Naive thymus-derived CD8-positive, alpha-beta T cell (primary cell): ENCODE results near the gene NDUFB6. TPM values are rescaled to one million over a fixed set of nuclear protein-coding genes. Genes with fewer than 3 reads are reported as not detected.
A peak's percentile ranks its signal among the peaks of the same experiment; 100 is the strongest.
"Not testable (repeated sequence)": the region's sequence is repeated elsewhere in the genome, so short reads cannot be mapped to it uniquely, and the experiment has no call there.

Source experiments
- ATAC-seq, 2 donors: fragments of 150-1000 bp; cut with Tn5 transposase in 1 of 2; sonication (Bioruptor Pico), chemical (Tn5 transposase) in 1 of 2; 1 replicate in 1 of 2; 2 replicates in 1 of 2; pipeline ENCODE4 v1.10.0; 2021; ENCODE audit warnings: mild to moderate bottlenecking in 2 of 2, moderate library complexity in 2 of 2
- POLR2A ChIA-PET: fragments of 350-600 bp; sonication (Branson Sonifier 250); formaldehyde crosslinking; loops from one replicate; lab custom pipeline; 2021; ENCODE audit warnings: antibody characterized with exemption; lab: Charles Lee
- DNase-seq, 10 donors: peaks; one replicate each; pipeline versions ENCODE4 v3.0.0 to v3.0.0-alpha.2; 2020 to 2022
- H3K27ac Mint-ChIP-seq, 10 donors: one replicate each; pipeline ENCODE4 v1.8.0; 2020 to 2022; ENCODE audit warnings: mild to moderate bottlenecking in 10 of 10, mixed read lengths in 10 of 10, moderate library complexity in 4 of 10, inconsistent platforms in 1 of 10
- H3K27me3 Mint-ChIP-seq, 5 donors: one replicate each; pipeline ENCODE4 v1.8.0; 2021 to 2022; ENCODE audit warnings: mixed read lengths in 5 of 5
- H3K36me3 Mint-ChIP-seq, 3 donors: one replicate each; pipeline ENCODE4 v1.8.0; 2020 to 2022; ENCODE audit warnings: mixed read lengths in 3 of 3, mild to moderate bottlenecking in 2 of 3, inconsistent platforms in 1 of 3
- H3K4me1 Mint-ChIP-seq, 4 donors: one replicate each; pipeline ENCODE4 v1.8.0; 2021 to 2022; ENCODE audit warnings: mixed read lengths in 4 of 4
- H3K4me3 Mint-ChIP-seq, 10 donors: one replicate each; pipeline ENCODE4 v1.8.0; 2020 to 2022; ENCODE audit warnings: mild to moderate bottlenecking in 10 of 10, mixed read lengths in 10 of 10, moderate library complexity in 6 of 10, inconsistent platforms in 1 of 10
- H3K9me3 Mint-ChIP-seq, 9 donors: one replicate each; pipeline ENCODE4 v1.8.0; 2020 to 2022; ENCODE audit warnings: mixed read lengths in 9 of 9, mild to moderate bottlenecking in 3 of 9, inconsistent platforms in 1 of 9, moderate library complexity in 1 of 9
- polyA plus RNA-seq, 3 donors: library from polyadenylated mRNA; unstranded; fragments of 300-500 nt; fragmentation: Illumina TruSeq; gene quantifications; one replicate each; pipeline ENCODE4 v1.2.3, GENCODE V29; 2021
- total RNA-seq, 8 experiments: library from RNA in 2 of 8; stranded (reverse) in 2 of 8; gene quantifications; one replicate each; pipeline ENCODE4 v1.2.3 and lab custom pipeline; 2021 to 2026

The NDUFB6 gene
- total and polyA plus RNA-seq, 5 experiments from 2014 or later = 22.5 to 92.7 (median 70.0) TPM

DNA sequence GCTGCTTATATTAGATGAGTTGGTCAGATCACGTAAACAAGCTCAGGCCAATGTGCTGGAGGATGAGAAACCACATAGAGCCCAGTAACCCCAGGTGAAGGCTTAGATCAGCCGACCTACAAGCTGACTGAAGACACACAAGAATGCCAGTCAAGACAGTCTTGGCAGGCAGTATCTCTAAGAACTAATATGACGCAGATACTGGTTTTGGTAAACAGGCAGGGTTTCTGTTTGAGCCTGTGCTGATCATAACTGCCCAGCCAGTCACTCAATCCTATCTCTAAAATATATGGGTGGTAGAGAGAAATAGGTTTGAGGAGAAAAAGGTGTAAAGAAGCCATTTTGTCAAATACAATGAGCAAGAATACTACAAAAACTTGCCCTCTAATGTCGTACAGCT is 39.1 kb downstream of the NDUFB6 start:
- peaks cover 0 to 4% (median 0%) of the 10 kb centered on the region in 9 donors for H3K9me3 Mint-ChIP-seq
- H3K36me3 Mint-ChIP-seq = peaks cover 0 to 10% (median 5%) of the 10 kb centered on the region in 3 donors
- peak overlapping the region in 1 of 10 donors; percentile 39 for H3K27ac Mint-ChIP-seq
- POLR2A ChIA-PET = interaction anchor here (1.4 kb wide), 1 partner anchor 17 kb away, joined by 3 read pairs; no protein-coding TSS in a partner anchor
- DNase-seq (no peak), ATAC-seq (no peak)
- peaks cover 0 to 3% (median 0%) of the 10 kb centered on the region in 4 donors for H3K4me1 Mint-ChIP-seq
- no peaks in the 10 kb centered on the region for H3K27me3 Mint-ChIP-seq
- no peak overlapping the region for H3K4me3 Mint-ChIP-seq

- POLR2A ChIA-PET = interaction anchor here (1.4 kb wide), 1 partner anchor 17 kb away, joined by 3 read pairs; no protein-coding TSS in a partner anchor
Measured at GRCh38 chr9:32533336-32533735, 39.6 kb downstream of the NDUFB6 start.

DNA sequence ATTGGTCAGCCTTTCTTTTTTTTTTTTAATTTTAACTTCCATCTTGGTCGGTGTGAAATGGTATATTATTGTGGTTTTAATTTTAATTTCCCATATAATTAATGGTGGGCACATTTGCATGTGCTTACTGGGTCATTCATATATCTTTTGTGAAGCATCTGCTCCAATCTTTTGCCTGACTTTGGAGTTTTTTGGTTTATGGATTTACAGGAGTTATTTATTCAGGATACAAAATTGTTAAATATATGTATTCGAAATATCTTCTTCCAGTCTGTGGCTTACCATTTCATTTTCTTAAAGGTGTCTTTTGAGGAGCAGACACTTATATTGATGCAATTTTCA is 46.3 kb downstream of the NDUFB6 start:
- peaks cover 0 to 8% (median 0%) of the 10 kb centered on the region in 9 donors for H3K9me3 Mint-ChIP-seq
- no peaks in the 10 kb centered on the region for H3K27me3 Mint-ChIP-seq
- peak overlapping the region; percentile 94 to 99 (median 97) for H3K27ac Mint-ChIP-seq
- H3K4me1 Mint-ChIP-seq = peaks cover 15 to 51% (median 44%) of the 10 kb centered on the region in 4 donors
- H3K36me3 Mint-ChIP-seq = peaks cover 9 to 25% (median 24%) of the 10 kb centered on the region in 3 donors
- POLR2A ChIA-PET = interaction anchor here (0.6 to 3.8 kb wide), 8 partner anchors 12 to 148 kb away, joined by 3 to 57 read pairs (median 4); partner anchors contain the start of genes ACO1, NDUFB6, SMIM27 and TOPORS
- peak overlapping the region; percentile 83 to 99 (median 96) for H3K4me3 Mint-ChIP-seq
- ATAC-seq (no peak), DNase-seq (no peak)

More at GRCh38 chr9:32533336-32533735, 39.6 kb downstream of the NDUFB6 start:
- no peak for DNase-seq
- ATAC-seq = no peak
- Mint-ChIP-seq H3K27ac (peak overlapping the region in 1 of 10 donors; percentile 39), H3K27me3 (no peaks in the 10 kb centered on the region), H3K4me1 (peaks cover 0 to 3% (median 0%) of the 10 kb centered on the region in 4 donors), H3K36me3 (peaks cover 0 to 10% (median 5%) of the 10 kb centered on the region in 3 donors), H3K9me3 (peaks cover 0 to 4% (median 0%) of the 10 kb centered on the region in 9 donors), H3K4me3 (no peak overlapping the region)

DNA sequence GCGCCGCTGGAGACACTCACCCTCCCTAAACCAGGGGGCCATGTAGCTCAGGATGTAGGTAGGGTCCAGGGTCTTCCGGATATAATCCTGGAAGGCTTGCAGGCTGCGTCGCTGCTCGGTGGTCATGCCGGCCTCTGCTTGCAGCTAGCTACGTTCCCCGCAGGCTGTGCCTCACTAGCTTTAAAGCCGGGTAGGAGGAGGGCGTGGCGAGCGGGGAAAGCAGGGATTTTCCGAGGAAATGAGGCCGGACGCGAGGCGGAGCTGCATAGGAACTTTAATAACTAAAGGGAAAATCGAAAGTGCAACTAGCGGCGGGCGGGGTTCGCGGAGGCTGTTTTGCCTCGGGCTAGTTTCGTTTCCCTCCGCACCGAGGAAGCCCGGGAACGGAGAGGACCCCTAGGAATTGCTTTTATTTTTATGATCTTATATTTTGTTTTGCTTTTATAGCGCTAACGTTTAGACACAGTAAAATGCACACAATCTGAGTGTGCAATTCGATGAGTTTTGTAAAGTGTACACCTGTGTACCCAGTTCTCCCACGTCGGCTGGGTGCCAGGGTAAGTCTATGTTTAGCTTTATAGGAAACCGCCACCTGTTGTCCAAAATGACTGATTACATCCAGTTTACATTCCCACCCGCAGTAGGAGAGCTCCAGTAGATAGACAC is 46.8 kb downstream of the NDUFB6 start, which contains the start of gene RIGI:
RIGI (minus strand) TSS at position 156 of the 666 bp plus-strand sequence; CDS start at position 126, 30 bp downstream.
- Mint-ChIP-seq H3K4me3 (peak within 1 kb of the TSS; percentile 83 to 99 (median 96)), H3K9me3 (peaks cover 0 to 8% (median 0%) of the 10 kb centered on the region in 9 donors), H3K27ac (peak within 1 kb of the TSS; percentile 94 to 99 (median 97)), H3K27me3 (no peaks in the 10 kb centered on the region), H3K36me3 (peaks cover 9 to 28% (median 23%) of the 10 kb centered on the region in 3 donors), H3K4me1 (peaks cover 15 to 56% (median 46%) of the 10 kb centered on the region in 4 donors)
- POLR2A ChIA-PET = interaction anchor here (0.6 to 3.8 kb wide), 9 partner anchors 13 to 148 kb away, joined by 3 to 57 read pairs (median 4); partner anchors contain the start of genes ACO1, NDUFB6, SMIM27 and TOPORS
- DNase-seq = peak; percentile 60 to 85 (median 78)
- peak; percentile 80 to 83 for ATAC-seq

GRCh38 chr9:32525709-32526030 is 47.3 kb downstream of the NDUFB6 start:
- Mint-ChIP-seq H3K9me3 (peaks cover 0 to 8% (median 0%) of the 10 kb centered on the region in 9 donors), H3K27ac (peak overlapping the region; percentile 94 to 99 (median 97)), H3K4me1 (peaks cover 15 to 57% (median 47%) of the 10 kb centered on the region in 4 donors), H3K36me3 (peaks cover 9 to 24% (median 23%) of the 10 kb centered on the region in 3 donors), H3K4me3 (peak overlapping the region; percentile 83 to 99 (median 96)), H3K27me3 (no peaks in the 10 kb centered on the region)
- ATAC-seq = no peak
- DNase-seq = no peak
- POLR2A ChIA-PET = interaction anchor here (1.0 to 3.8 kb wide), 8 partner anchors 13 to 146 kb away, joined by 3 to 57 read pairs (median 4); partner anchors contain the start of genes ACO1, NDUFB6, SMIM27 and TOPORS

GRCh38 chr9:32524892-32525708 is 47.9 kb downstream of the NDUFB6 start:
- Mint-ChIP-seq H3K27ac (peak overlapping the region; percentile 94 to 99 (median 97)), H3K4me3 (peak overlapping the region; percentile 83 to 99 (median 96)), H3K27me3 (no peaks in the 10 kb centered on the region), H3K9me3 (peaks cover 0 to 8% (median 0%) of the 10 kb centered on the region in 9 donors), H3K36me3 (peaks cover 9 to 26% (median 23%) of the 10 kb centered on the region in 3 donors), H3K4me1 (peaks cover 15 to 62% (median 49%) of the 10 kb centered on the region in 4 donors)
- DNase-seq = peak in 5 of 10 donors; percentile 2 to 35 (median 20)
- ATAC-seq = peak; percentile 19 to 21
- POLR2A ChIA-PET = interaction anchor here (0.7 to 3.8 kb wide), 7 partner anchors 17 to 146 kb away, joined by 3 to 57 read pairs (median 5); partner anchors contain the start of genes ACO1, NDUFB6, SMIM27 and TOPORS

DNA sequence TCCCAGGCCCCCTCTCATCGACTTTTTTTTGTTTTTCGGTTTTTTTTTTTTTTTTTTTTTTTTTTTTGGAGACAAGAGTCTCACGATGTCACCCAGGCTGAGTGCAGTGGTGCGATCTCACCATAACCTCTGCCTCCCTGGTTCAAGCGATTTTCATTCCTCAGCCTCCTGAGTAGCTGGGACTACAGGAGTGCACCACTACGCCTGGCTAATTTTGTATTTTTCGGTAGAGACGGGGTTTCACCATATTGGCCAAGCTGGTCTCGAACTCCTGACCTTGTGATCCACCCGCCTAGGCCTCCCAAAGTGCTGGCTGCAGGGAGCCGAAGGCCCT is 48.4 kb downstream of the NDUFB6 start:
- ATAC-seq, H3K27me3 Mint-ChIP-seq, DNase-seq, H3K9me3 Mint-ChIP-seq: not testable (repeated sequence)
- H3K4me3 Mint-ChIP-seq = peak overlapping the region; percentile 83 to 99 (median 96)
- peaks cover 9 to 30% (median 23%) of the 10 kb centered on the region in 3 donors for H3K36me3 Mint-ChIP-seq
- peak overlapping the region; percentile 94 to 99 (median 97) for H3K27ac Mint-ChIP-seq
- peaks cover 15 to 65% (median 49%) of the 10 kb centered on the region in 4 donors for H3K4me1 Mint-ChIP-seq
- POLR2A ChIA-PET = interaction anchor here (0.7 to 3.8 kb wide), 2 partner anchors 20 to 27 kb away, joined by 5 to 57 read pairs; partner anchors contain the start of genes SMIM27 and TOPORS

GRCh38 chr9:32523910-32524309 is 49.0 kb downstream of the NDUFB6 start:
- Mint-ChIP-seq H3K4me1 (peaks cover 15 to 65% (median 49%) of the 10 kb centered on the region in 4 donors), H3K27ac (peak overlapping the region; percentile 28 to 99 (median 82)), H3K36me3 (peaks cover 9 to 33% (median 23%) of the 10 kb centered on the region in 3 donors), H3K4me3 (peak overlapping the region; percentile 11 to 99 (median 94)), H3K27me3 (no peaks in the 10 kb centered on the region), H3K9me3 (peaks cover 0 to 8% (median 0%) of the 10 kb centered on the region in 9 donors)
- no peak for ATAC-seq
- POLR2A ChIA-PET = interaction anchor here (3.8 kb wide), 1 partner anchor 27 kb away, joined by 57 read pairs; the partner anchor contains the start of genes SMIM27 and TOPORS
- DNase-seq = no peak

GRCh38 chr9:32518276-32518675 is 54.7 kb downstream of the NDUFB6 start:
- Mint-ChIP-seq H3K27ac (peak overlapping the region in 1 of 10 donors; percentile 48), H3K9me3 (peaks cover 0 to 11% (median 0%) of the 10 kb centered on the region in 9 donors), H3K36me3 (peaks cover 8 to 60% (median 51%) of the 10 kb centered on the region in 3 donors), H3K4me3 (no peak overlapping the region), H3K4me1 (peaks cover 25 to 66% (median 46%) of the 10 kb centered on the region in 4 donors), H3K27me3 (no peaks in the 10 kb centered on the region)
- POLR2A ChIA-PET = no interaction called here
- DNase-seq (no peak), ATAC-seq (no peak)

- H3K4me3 Mint-ChIP-seq = no peak overlapping the region
- POLR2A ChIA-PET = no interaction called here
- DNase-seq (no peak), ATAC-seq (no peak)
- H3K27ac Mint-ChIP-seq = peak overlapping the region in 4 of 10 donors; percentile 34 to 79 (median 44)
- peaks cover 0 to 11% (median 0%) of the 10 kb centered on the region in 9 donors for H3K9me3 Mint-ChIP-seq
- no peaks in the 10 kb centered on the region for H3K27me3 Mint-ChIP-seq
- peaks cover 5 to 43% (median 38%) of the 10 kb centered on the region in 3 donors for H3K36me3 Mint-ChIP-seq
- peaks cover 38 to 65% (median 52%) of the 10 kb centered on the region in 4 donors for H3K4me1 Mint-ChIP-seq
Measured at GRCh38 chr9:32516241-32516640, 56.7 kb downstream of the NDUFB6 start.

DNA sequence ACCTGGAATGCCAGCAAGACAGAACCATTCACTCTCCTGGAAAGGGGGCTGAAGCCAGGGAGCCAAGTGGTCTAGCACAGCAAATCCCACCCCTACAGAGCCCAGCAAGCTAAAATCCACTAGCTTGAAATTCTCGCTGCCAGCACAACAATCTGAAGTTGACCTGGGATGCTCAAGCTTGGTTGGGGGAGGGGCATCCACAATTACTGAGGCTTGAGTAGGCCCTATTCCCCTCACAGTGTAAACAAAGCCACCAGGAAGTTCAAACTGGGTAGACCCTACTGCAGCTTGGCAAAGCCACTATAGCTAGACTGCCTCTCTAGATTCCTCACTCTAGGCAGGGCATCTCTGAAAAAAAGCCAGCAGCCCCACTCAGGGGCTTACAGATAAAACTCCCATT is 64.2 kb downstream of the NDUFB6 start:
- no peaks in the 10 kb centered on the region for H3K27me3 Mint-ChIP-seq
- DNase-seq = no peak
- peaks cover 38 to 68% (median 56%) of the 10 kb centered on the region in 4 donors for H3K4me1 Mint-ChIP-seq
- POLR2A ChIA-PET = no interaction called here
- H3K36me3 Mint-ChIP-seq = peaks cover 0 to 11% (median 8%) of the 10 kb centered on the region in 3 donors
- H3K27ac Mint-ChIP-seq = peak overlapping the region in 2 of 10 donors; percentile 48 to 56
- peaks cover 0 to 4% (median 0%) of the 10 kb centered on the region in 9 donors for H3K9me3 Mint-ChIP-seq
- ATAC-seq = no peak
- H3K4me3 Mint-ChIP-seq = no peak overlapping the region
